Effector memory CD4-positive, alpha-beta T cell (primary cell): ENCODE data around the gene FNDC3B.

Source experiments
- DNase-seq, 3 donors: peaks; one replicate each; pipeline ENCODE4 v3.0.0-alpha.2; 2020
- H3K27ac ChIP-seq: 2 replicates; pipeline ENCODE4 v1.7.0; 2013; ENCODE audit warnings: mild to moderate bottlenecking, low read length, moderate library complexity; ENCODE audit not compliant: insufficient read depth, poor library complexity, severe bottlenecking
- H3K27me3 ChIP-seq: replicated peaks from 2 replicates; pipeline ENCODE4 v1.7.0; 2013; ENCODE audit warnings: mild to moderate bottlenecking, low read length; ENCODE audit not compliant: insufficient read depth, control insufficient read depth, poor library complexity, severe bottlenecking
- H3K36me3 ChIP-seq: 2 replicates; pipeline ENCODE4 v1.7.0; 2013; ENCODE audit warnings: mild to moderate bottlenecking, low read length, moderate library complexity; ENCODE audit not compliant: control insufficient read depth, insufficient read depth
- H3K4me1 ChIP-seq: 2 replicates; pipeline ENCODE4 v1.7.0; 2013; ENCODE audit warnings: low read length, mild to moderate bottlenecking; ENCODE audit not compliant: control insufficient read depth, insufficient read depth, poor library complexity, severe bottlenecking
- H3K4me3 ChIP-seq: 2 replicates; pipeline ENCODE4 v1.7.0; 2013; ENCODE audit warnings: low read length, low read depth, mild to moderate bottlenecking; ENCODE audit not compliant: insufficient read depth, poor library complexity, severe bottlenecking
- H3K9me3 ChIP-seq: 2 replicates; pipeline ENCODE4 v1.7.0; 2013; ENCODE audit warnings: mild to moderate bottlenecking, low read length, moderate library complexity; ENCODE audit not compliant: control insufficient read depth

FNDC3B gene

GRCh38 chr3:172171396-172172075, 132.2 kb downstream of the FNDC3B start:
- H3K9me3 ChIP-seq, result no peaks in the 10 kb centered on the region
- H3K4me3 ChIP-seq, result no peak overlapping the region
- no peaks in the 10 kb centered on the region for H3K27me3 ChIP-seq
- no peak for DNase-seq
- H3K27ac ChIP-seq, result no peak overlapping the region
- H3K36me3 ChIP-seq, result no peaks in the 10 kb centered on the region
- no peaks in the 10 kb centered on the region for H3K4me1 ChIP-seq

- H3K27ac ChIP-seq, result no peak overlapping the region
- DNase-seq, result no peak
- no peaks in the 10 kb centered on the region for H3K27me3 ChIP-seq
- no peak overlapping the region for H3K4me3 ChIP-seq
- no peaks in the 10 kb centered on the region for H3K4me1 ChIP-seq
- no peaks in the 10 kb centered on the region for H3K36me3 ChIP-seq
- no peaks in the 10 kb centered on the region for H3K9me3 ChIP-seq
Observed at GRCh38 chr3:172173316-172174254, 134.2 kb downstream of the FNDC3B start.

GRCh38 chr3:172174513-172175253, 135.3 kb downstream of the FNDC3B start:
- Histone ChIP-seq H3K27me3 (no peaks in the 10 kb centered on the region), H3K9me3 (no peaks in the 10 kb centered on the region), H3K4me3 (no peak overlapping the region), H3K36me3 (no peaks in the 10 kb centered on the region), H3K27ac (no peak overlapping the region), H3K4me1 (no peaks in the 10 kb centered on the region)
- no peak for DNase-seq

- Histone ChIP-seq H3K4me3 (no peak overlapping the region), H3K9me3 (no peaks in the 10 kb centered on the region), H3K27me3 (no peaks in the 10 kb centered on the region), H3K27ac (no peak overlapping the region), H3K36me3 (no peaks in the 10 kb centered on the region), H3K4me1 (no peaks in the 10 kb centered on the region)
- no peak for DNase-seq
Observed at GRCh38 chr3:172175254-172175599, 135.8 kb downstream of the FNDC3B start.

- H3K27me3 ChIP-seq, result no peaks in the 10 kb centered on the region
Observed at GRCh38 chr3:172176061-172176770, 136.8 kb downstream of the FNDC3B start.

GRCh38 chr3:172177046-172177445, 137.7 kb downstream of the FNDC3B start:
- Histone ChIP-seq H3K9me3 (no peaks in the 10 kb centered on the region), H3K27me3 (no peaks in the 10 kb centered on the region), H3K27ac (no peak overlapping the region), H3K4me3 (no peak overlapping the region), H3K36me3 (no peaks in the 10 kb centered on the region), H3K4me1 (no peaks in the 10 kb centered on the region)
- no peak for DNase-seq

More at GRCh38 chr3:172176061-172176770, 136.8 kb downstream of the FNDC3B start:
- no peak overlapping the region for H3K4me3 ChIP-seq
- no peaks in the 10 kb centered on the region for H3K36me3 ChIP-seq
- no peaks in the 10 kb centered on the region for H3K9me3 ChIP-seq
- no peak overlapping the region for H3K27ac ChIP-seq
- no peaks in the 10 kb centered on the region for H3K4me1 ChIP-seq
- no peak for DNase-seq

GRCh38 chr3:172177803-172178316, 138.5 kb downstream of the FNDC3B start:
- no peaks in the 10 kb centered on the region for H3K36me3 ChIP-seq
- no peak overlapping the region for H3K27ac ChIP-seq
- no peaks in the 10 kb centered on the region for H3K9me3 ChIP-seq
- H3K4me1 ChIP-seq, result no peaks in the 10 kb centered on the region
- DNase-seq, result no peak
- H3K27me3 ChIP-seq, result no peaks in the 10 kb centered on the region
- no peak overlapping the region for H3K4me3 ChIP-seq

GRCh38 chr3:172179680-172180399, 140.5 kb downstream of the FNDC3B start:
- Histone ChIP-seq H3K27ac (no peak overlapping the region), H3K4me3 (no peak overlapping the region), H3K27me3 (no peaks in the 10 kb centered on the region), H3K9me3 (no peaks in the 10 kb centered on the region), H3K4me1 (no peaks in the 10 kb centered on the region), H3K36me3 (no peaks in the 10 kb centered on the region)
- DNase-seq, result no peak

GRCh38 chr3:172180473-172180872, 141.1 kb downstream of the FNDC3B start:
- no peaks in the 10 kb centered on the region for H3K4me1 ChIP-seq
- no peaks in the 10 kb centered on the region for H3K9me3 ChIP-seq
- no peak overlapping the region for H3K4me3 ChIP-seq
- DNase-seq, result no peak
- no peak overlapping the region for H3K27ac ChIP-seq
- H3K36me3 ChIP-seq, result no peaks in the 10 kb centered on the region
- H3K27me3 ChIP-seq, result no peaks in the 10 kb centered on the region
